NK-92 (cell line): ENCODE results near the gene HDAC7.
"Not testable (repeated sequence)": the region's sequence is repeated elsewhere in the genome, so short reads cannot be mapped to it uniquely, and the experiment has no call there.

ENCODE experiments used
- DNase-seq: peaks from one replicate; lab custom pipeline; 2025; ENCODE audit not compliant: unreplicated experiment; lab: John Stamatoyannopoulos, UW

The HDAC7 gene

GRCh38 chr12:47815447-47815846 lies 4.3 kb downstream of the HDAC7 start:
- not testable (repeated sequence) for DNase-seq

- DNase-seq = no peak
These were observed 5.0 kb downstream of the HDAC7 start for GRCh38 chr12:47814539-47815170.

DNA sequence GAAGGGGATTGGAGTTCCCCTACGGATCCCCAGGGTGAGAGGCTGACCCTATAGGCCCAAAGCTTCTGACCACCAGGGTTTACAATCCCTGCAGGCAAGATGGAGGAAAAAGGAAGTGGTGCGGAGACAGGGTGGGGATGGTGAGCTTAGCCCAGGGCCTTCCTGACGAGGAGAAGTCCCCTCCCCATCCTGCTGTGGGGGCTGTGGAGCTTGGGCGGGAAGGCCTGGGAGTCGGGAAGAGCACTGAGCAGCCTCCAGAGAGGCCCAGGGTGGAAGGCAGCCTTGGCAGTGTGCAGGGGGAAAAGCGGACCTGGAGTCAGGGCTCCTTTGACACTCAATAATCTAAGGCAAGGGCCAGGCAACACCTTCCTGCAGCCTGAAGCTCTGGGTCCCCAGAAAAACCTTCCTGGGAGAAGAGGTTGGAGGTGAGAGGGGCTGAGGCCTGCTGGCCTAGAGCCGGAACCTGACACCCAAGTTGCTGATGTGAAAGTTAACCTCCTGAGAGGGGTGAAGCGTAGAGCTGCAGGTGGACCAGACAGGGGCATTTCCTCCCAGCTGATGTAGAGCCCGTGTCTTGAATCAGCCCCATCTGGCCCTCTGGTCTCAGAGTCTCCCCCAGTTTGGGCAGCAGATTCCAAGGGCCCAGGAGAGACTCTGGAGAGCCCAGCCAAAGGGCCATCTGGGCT lies 6.0 kb downstream of the HDAC7 start:
- no peak for DNase-seq

DNA sequence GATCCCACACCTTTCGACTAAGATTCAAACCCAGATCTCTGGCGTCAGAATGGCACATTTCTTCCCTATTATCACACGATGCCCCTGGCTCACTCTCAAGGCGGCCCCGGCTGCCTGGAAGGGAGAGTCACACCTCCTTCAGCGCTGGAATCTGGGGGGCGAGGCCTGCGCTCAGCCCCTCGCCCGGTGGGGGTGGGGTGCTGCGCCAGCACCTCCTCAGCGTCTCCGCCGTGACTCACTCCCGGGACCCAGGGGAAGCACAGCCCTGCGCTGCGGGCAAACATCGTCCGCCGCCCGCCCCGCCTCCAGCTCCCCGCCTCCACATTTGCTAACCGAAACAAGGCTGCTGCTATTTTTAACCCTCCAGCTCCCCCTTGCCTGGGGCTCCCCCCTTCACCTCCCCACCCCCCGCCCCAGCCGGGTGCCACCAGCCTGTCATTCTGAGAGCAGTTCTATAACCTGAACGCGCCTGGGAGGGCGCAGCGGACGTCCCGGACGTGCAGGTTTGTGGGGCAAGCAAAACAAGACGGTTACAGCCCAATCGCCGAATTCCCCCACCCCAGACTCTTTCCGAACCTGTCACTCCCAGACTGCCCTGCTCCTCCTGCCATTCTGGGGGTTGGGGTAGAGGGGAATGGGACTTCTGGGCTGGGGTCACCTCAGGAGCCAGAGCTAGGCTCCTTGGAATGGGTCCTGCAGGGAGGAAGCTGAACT lies 6.7 kb downstream of the HDAC7 start:
- DNase-seq = peak; percentile 73

- no peak for DNase-seq
These were observed 7.9 kb downstream of the HDAC7 start for GRCh38 chr12:47811581-47812484.

DNA sequence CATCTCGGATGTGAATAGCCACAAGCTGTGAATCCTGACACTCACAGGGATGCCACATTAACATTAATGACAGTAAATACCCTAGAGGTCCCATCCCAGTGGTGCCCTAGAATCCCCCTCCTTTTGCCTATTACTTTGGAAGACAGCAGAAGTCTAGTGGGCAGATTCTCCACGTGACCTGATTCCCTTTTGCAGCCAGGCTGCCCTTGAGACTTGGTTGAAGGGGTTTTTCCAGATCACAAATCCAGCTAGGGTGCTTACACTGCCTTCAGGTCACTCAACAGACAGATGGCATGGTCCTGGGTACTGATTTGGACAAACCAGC lies 8.7 kb downstream of the HDAC7 start:
- DNase-seq = no peak

GRCh38 chr12:47809518-47809917 lies 10.2 kb downstream of the HDAC7 start:
- not testable (repeated sequence) for DNase-seq

- DNase-seq = no peak
These were observed 10.9 kb downstream of the HDAC7 start for GRCh38 chr12:47808574-47809365.

DNA sequence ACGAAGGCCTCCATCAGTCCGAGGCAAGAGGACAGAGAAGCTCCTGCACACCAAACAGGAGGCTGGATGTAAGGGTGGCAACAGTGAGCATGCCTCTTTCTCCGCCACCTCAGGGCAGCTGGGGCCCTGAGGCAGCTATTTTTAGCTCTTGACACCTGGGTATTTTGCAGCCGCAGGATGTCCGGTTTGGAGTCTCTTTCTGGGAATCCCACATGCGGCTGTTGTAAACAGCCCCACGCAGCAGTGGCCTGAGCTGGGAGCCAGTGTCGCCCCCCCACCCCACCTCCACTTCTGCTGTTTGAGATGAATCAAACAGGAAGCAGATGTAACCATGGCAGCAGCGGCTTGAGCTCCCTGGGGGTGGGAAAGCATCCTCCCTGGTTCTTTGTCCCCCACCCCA lies 11.7 kb downstream of the HDAC7 start:
- DNase-seq = peak; percentile 32

GRCh38 chr12:47807338-47807737 lies 12.4 kb downstream of the HDAC7 start:
- no peak for DNase-seq

DNA sequence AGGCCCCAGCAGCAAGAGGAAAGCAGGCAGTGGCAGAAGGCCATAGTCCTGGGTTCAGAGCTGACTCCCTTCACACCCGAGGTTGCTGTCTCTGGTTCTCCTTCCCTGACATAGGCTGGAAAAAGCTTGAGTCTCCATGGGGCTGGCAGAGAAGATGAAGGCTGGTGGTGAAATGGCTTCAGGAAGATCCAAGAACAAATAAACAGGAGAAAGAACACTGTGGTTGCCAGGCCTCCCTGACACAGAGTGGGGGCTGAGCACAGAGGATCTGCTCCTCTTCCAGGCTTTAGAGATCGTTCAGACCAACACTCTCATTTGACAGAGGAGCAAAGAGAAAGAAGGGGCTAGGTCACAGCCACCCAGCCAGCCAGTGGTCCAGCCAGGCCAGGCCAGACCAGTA lies 14.3 kb downstream of the HDAC7 start:
- no peak for DNase-seq

DNA sequence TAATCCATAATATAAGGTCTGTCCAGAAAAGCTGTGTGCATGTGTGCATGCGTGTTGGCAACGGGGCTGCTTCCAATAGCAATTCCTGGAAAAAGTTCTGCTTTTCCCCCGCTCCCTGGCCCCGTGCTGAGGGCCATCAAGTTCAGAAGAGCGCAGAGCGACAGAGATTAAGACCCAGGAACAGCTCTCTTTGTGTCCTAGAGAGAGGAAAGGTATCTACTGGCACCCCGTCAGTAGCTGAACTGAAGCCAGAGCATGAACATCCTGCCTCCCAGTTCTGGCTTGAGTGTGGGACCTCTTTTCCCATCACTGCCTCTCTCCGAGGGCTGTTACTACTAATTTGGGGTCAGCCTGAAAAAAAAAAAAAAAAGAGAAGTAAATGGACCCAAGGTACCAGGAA lies 15.5 kb downstream of the HDAC7 start:
- no peak for DNase-seq

DNA sequence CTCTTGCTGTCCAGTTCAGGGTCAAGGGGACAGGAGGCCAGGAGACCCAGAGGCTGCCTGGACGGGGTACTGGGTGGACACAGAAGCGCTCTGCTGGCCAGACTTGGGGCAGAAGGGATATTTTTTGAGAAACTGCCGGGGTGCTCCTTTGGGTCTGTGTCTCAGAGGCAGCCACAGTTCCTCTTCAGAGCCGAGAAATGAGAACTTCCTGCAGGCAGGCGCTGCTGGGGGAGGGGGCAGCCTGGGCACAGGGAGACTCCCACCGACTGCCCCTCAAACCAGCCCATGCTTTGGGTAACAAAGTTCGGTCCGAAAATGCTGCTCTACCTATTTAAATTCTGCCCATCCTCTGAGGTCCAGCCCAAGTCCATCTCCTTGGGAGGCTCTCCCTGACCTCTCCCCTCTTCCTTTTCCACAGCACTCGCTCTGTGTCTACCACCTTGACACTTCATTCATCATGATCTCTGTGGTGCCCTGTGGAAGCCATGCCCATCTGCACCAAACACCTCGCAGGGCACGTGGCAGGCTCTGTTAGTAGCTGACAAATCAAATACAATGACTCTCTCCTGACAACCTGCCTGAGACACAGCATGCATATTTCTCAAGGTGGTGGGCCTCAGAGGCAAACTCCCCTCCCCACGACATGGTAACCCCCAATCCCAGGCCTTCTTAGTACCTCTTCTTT lies 16.4 kb downstream of the HDAC7 start:
- no peak for DNase-seq

DNA sequence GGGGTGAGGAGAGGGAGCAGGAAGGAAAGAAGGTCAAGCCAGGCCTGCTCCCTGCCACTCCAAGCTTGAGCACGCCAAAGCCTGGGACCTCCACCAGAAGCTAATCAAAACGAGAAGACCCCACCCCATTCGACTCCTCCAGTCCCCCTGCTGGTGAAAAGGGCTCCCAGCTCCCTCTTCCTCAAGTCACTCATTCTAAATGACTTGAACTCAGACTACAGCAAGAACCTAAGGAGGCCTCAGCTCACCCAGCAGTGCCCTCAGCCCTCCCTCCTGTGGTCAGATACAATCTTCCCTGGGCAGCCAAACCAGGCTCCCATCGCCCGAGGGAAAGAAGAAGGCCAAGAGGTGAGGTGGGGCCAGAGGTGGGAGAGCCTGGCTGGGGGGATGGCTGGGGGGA lies 17.4 kb downstream of the HDAC7 start:
- DNase-seq = no peak

DNA sequence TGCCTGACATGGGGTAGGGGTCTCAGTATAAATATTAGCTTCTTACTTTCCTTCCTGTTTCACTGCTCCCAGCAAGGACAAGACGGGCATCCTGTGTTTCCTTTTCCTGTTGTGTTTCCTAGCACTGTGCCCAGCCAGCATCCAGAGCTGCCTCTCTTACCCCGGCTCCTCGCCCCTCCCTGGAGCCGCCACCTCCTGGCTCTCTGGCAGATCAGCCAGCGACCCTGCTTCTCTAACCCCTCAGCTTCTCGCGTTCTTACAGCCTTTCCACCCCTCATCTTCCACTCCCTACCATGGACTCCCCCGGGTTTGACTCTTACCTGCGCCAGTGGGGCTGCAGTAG lies 17.8 kb downstream of the HDAC7 start:
- DNase-seq = no peak

- no peak for DNase-seq
These were observed 18.4 kb downstream of the HDAC7 start for GRCh38 chr12:47801170-47801903.

GRCh38 chr12:47800582-47800981 lies 19.1 kb downstream of the HDAC7 start:
- no peak for DNase-seq

- DNase-seq = no peak
These were observed 20.2 kb downstream of the HDAC7 start for GRCh38 chr12:47799357-47799955.

- DNase-seq = no peak
These were observed 21.2 kb downstream of the HDAC7 start for GRCh38 chr12:47798382-47798948.
